GM12892 (cell line): ENCODE results near the gene ZBTB7C.

Experiments used
- POLR2A ChIP-seq: IDR thresholded peaks from 2 replicates; pipeline ENCODE4 v1.6.1; 2011; ENCODE audit warnings: low read depth, low read length, control low read depth
- TAF1 ChIP-seq: IDR thresholded peaks from 2 replicates; pipeline ENCODE4 v1.6.1; 2011; ENCODE audit warnings: low read depth, mild to moderate bottlenecking, control low read depth, low read length, borderline replicate concordance

DNA sequence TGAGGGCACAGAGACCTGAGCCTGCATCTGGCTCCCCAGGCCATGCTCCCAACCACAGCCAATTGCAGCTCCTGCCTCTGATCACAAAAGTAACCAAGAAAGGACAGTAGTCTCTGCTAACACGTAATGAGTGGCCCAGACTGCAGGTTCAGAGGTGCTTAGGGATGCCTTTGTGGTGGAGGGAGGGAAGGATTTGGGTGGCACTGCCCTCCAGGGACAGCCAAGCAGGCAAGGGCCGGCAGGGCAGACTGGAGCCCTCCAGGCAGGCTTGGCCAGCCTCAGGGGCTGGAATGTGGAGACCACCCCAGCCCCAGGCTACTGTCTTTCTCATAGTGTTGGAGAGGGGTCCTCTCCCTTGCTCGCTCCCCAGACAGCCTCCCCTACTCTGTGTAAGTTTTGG is 364.2 kb downstream of the ZBTB7C start:
- TF ChIP-seq POLR2A (no peak), TAF1 (no peak)
